SK-N-MC (cell line): ENCODE results near the gene RPL15.

Experiments used
- EZH2 ChIP-seq: fragments of 200-600 bp; sonication (generic); IDR thresholded peaks from one replicate; pipeline ENCODE4 v1.6.1; 2017; ENCODE audit warnings: antibody characterized with exemption
- FOXP2 ChIP-seq: optimal IDR thresholded peaks from 2 replicates; pipeline ENCODE3; 2011; ENCODE audit warnings: mild to moderate bottlenecking, moderate library complexity; ENCODE audit not compliant: insufficient read depth; ENCODE audit errors: extremely low read length, control extremely low read depth
- POLR2AphosphoS5 ChIP-seq: IDR thresholded peaks from 2 replicates; pipeline ENCODE4 v1.6.1; 2012; ENCODE audit warnings: mild to moderate bottlenecking, low read depth, low read length, borderline replicate concordance

DNA sequence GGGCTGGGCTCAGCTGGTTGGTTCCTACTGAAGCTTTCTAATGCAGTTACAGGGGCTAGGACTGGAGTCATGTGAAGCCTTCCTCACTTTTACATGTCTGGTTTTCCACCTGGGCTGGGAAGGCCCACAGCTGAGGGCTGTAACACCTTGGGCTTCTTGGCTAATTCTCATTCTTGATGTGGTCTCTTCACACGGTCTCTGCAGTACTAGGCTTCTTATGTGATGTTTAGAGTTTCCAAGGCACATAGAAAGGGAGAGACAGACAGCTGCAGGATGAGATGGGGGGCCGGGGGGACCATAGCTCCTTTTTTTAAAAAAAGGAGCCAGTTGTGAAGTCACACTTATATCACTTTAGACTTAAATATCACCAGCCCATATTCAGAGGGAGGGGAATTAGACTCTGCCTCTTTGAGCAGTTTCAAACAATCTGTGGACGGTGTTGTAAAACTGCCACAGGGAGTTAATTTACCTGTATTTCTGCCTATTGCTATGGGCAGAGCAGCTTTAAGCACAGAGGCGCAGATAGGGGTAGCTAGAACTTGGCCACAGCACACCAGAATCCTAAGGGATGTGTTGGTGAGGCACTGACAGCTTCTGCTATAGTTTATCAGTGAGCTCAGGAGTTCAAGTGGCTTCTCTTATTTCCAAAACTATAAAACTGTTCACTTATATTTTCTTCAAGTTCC, 46.8 kb upstream of the RPL15 start:
- TF ChIP-seq EZH2 (no peak), FOXP2 (no peak), POLR2AphosphoS5 (no peak)
